ENCODE data around the gene GRIN2B. TPM values are rescaled to one million over a fixed set of nuclear protein-coding genes. Genes with fewer than 3 reads are reported as not detected.

GRIN2B gene
- total and polyA plus RNA-seq, 2 of the 13 experiments (the other 11 are each of a cell fraction or from before 2014, with no cell fraction given): 0.05 to 0.13 TPM

GRCh38 chr12:13992585-13992984, 11.2 kb upstream of the GRIN2B start (continued):
- 0 out of 2 replicates have a peak, but pooled peaks have one; percentile 8 for TF ChIP-seq DRAP1 (CRISPR knock-in tag; IDR thresholded peaks at IDR 0.05)
- no peak for TF ChIP-seq ZBTB8A (CRISPR knock-in tag; IDR thresholded peaks at IDR 0.05; ENCODE audit: borderline replicate concordance, low read depth)
- no peak for TF ChIP-seq KAT2B (IDR thresholded peaks at IDR 0.05; ENCODE audit: borderline replicate concordance, low read depth, low read length)
- no peak for TF ChIP-seq KDM1A (CRISPR knock-in tag; IDR thresholded peaks at IDR 0.05)
- no peak for TF ChIP-seq CREB3 (CRISPR knock-in tag; IDR thresholded peaks at IDR 0.05)
- TF ChIP-seq ZEB1 (IDR thresholded peaks at IDR 0.05; ENCODE audit: insufficient replicate concordance, low read depth): no peak
- no peak for TF ChIP-seq GMEB2 (CRISPR knock-in tag; IDR thresholded peaks at IDR 0.05; ENCODE audit: low read depth)
- TF ChIP-seq SP140L (CRISPR knock-in tag; IDR thresholded peaks at IDR 0.05; ENCODE audit: borderline replicate concordance): no peak
- TF ChIP-seq SOX6 (IDR thresholded peaks at IDR 0.05): no peak
- peak; percentile 42; the same call in 1 of the 2 replicates for TF ChIP-seq SOX6 (CRISPR knock-in tag; IDR thresholded peaks at IDR 0.05)
- TF ChIP-seq EP300 (IDR thresholded peaks at IDR 0.05; ENCODE audit: low read depth in 2 of 2, low read length in 2 of 2): peak in 1 of 2 experiments; percentile 61; a peak in 2 of 4 replicates
- TF ChIP-seq EP300 (CRISPR knock-in tag; IDR thresholded peaks at IDR 0.05; ENCODE audit: borderline replicate concordance): no peak
- TF ChIP-seq TBP (CRISPR knock-in tag; IDR thresholded peaks at IDR 0.05): no peak
- TF ChIP-seq ZNF552 (CRISPR knock-in tag; IDR thresholded peaks at IDR 0.05; ENCODE audit: borderline replicate concordance): no peak
- no peak for TF ChIP-seq RBAK (CRISPR knock-in tag; IDR thresholded peaks at IDR 0.05)
- no peak for TF ChIP-seq ZNF607 (CRISPR knock-in tag; IDR thresholded peaks at IDR 0.05; ENCODE audit: borderline replicate concordance)
- TF ChIP-seq ZFP1 (CRISPR knock-in tag; IDR thresholded peaks at IDR 0.05): no peak
- no peak for TF ChIP-seq HDAC6 (IDR thresholded peaks at IDR 0.05; ENCODE audit: low read depth, low read length)
- TF ChIP-seq ZNF746 (CRISPR knock-in tag; IDR thresholded peaks at IDR 0.05): no peak
- TF ChIP-seq SUZ12 (IDR thresholded peaks at IDR 0.05; ENCODE audit: low read depth, low read length): no peak
- TF ChIP-seq ZNF747 (CRISPR knock-in tag; IDR thresholded peaks at IDR 0.05; ENCODE audit: borderline replicate concordance): no peak
- TF ChIP-seq HNRNPK (IDR thresholded peaks at IDR 0.05; ENCODE audit: low read depth, low read length, poor library complexity, severe bottlenecking): no peak
- no peak for TF ChIP-seq ZHX2 (IDR thresholded peaks at IDR 0.05; ENCODE audit: low read depth)
- no peak for TF ChIP-seq ZHX2 (CRISPR knock-in tag; IDR thresholded peaks at IDR 0.05; ENCODE audit: borderline replicate concordance)

Data from HepG2 (cell line).